Neural crest cell (in vitro differentiated cells): ENCODE data around the gene ZMIZ1. TPM values are rescaled to one million over a fixed set of nuclear protein-coding genes. Genes with fewer than 3 reads are reported as not detected.

Experiments used
- DNase-seq: peaks from one replicate; pipeline ENCODE4 v3.0.0; 2021; ENCODE audit warnings: low read depth, mixed read lengths, low spot score
- H3K27ac Mint-ChIP-seq: one replicate; pipeline ENCODE4 v1.8.0; 2021; ENCODE audit warnings: mild to moderate bottlenecking, mixed read lengths; ENCODE audit not compliant: unreplicated experiment
- H3K27me3 Mint-ChIP-seq: 2 replicates; pipeline ENCODE4 v1.8.0; 2021; ENCODE audit warnings: low read depth, mild to moderate bottlenecking, mixed read lengths
- H3K36me3 Mint-ChIP-seq: 2 replicates; pipeline ENCODE4 v1.8.0; 2021; ENCODE audit warnings: low read depth, mild to moderate bottlenecking, mixed read lengths
- H3K4me1 Mint-ChIP-seq: 2 replicates; pipeline ENCODE4 v1.8.0; 2021; ENCODE audit warnings: mixed read lengths
- H3K4me3 Mint-ChIP-seq: one replicate; pipeline ENCODE4 v1.8.0; 2021; ENCODE audit warnings: mild to moderate bottlenecking, mixed read lengths
- H3K9me3 Mint-ChIP-seq: 2 replicates; pipeline ENCODE4 v1.8.0; 2021; ENCODE audit warnings: mixed read lengths
- CTCF ChIP-seq: fragments of 200-600 bp; sonication (generic); conservative IDR thresholded peaks from 2 replicates; pipeline ENCODE4 v1.5.0; 2021; ENCODE audit warnings: antibody characterized with exemption, mild to moderate bottlenecking
- total RNA-seq: library from RNA; stranded (reverse); gene quantifications from 2 replicates; pipeline ENCODE4 v1.2.1, GENCODE V29; 2021

Gene ZMIZ1
- total RNA-seq, 1 donor from 2014 or later = 92.0 TPM

DNA sequence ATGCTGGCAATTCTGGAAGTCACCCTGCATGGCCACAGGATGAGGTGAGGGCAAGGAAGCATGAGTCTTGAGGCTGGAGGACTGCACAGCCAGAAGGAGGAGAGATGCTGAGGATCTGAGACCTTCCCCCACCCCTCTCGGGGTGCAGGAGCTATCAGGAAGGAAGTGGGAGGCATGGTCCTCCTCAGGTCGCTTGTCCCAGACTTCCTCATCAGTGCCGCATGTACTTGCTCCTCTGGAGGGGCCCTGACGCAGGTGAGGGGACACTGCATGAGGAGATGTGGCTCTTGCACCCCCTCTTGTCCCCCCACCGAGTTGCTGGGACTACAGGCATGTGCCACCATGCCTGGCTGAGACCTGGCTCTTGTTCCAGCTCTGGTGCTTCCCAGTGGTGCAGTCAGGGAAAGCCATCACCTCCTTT lies 5.7 kb upstream of the ZMIZ1 start:
- TF ChIP-seq CTCF = no peak
- no peaks in the 10 kb centered on the region for H3K36me3 Mint-ChIP-seq
- no peak for DNase-seq
- no peak overlapping the region for H3K27ac Mint-ChIP-seq
- peaks cover 47% of the 10 kb centered on the region for H3K4me1 Mint-ChIP-seq
- no peak overlapping the region for H3K4me3 Mint-ChIP-seq
- no peaks in the 10 kb centered on the region for H3K9me3 Mint-ChIP-seq
- peaks cover 5% of the 10 kb centered on the region for H3K27me3 Mint-ChIP-seq

DNA sequence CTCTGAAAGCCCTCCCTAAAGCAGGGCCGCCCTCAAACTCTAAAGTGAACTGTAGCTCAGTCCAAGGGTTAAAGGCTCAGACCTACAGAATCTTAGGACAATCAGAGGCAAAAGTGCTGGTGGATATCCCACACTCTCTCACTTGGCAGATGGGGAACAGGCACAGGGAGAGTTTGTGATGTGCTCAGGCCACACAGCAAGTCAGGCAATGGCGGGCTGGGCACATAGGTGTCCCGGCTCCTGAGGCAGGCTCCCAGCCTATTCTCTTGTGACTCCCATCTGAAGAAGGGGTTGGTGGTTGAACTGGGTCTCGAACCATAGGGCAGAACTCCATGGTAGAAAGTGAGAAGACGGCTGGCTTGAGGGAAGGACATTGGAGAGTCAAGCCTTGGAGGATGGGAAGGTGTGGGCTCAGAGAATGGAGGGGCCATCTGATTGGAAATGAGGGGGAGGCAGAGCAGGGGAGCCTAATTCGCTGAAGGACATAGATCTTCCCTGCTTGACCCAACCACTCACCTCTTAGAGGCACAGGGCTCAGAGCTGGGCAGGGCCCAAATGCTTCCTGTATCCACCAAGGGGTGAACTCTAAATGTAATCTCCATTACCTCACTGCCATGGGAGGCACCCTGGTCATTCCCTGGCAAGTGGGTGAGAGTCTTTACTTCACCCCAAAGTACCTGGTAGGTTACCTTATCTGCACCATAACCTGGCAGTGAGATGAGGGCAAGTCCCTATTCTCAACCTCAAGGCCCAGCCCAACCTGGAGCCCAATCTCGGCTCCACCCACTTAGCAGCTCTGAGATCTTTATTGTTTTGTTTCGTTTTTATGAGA lies 4.9 kb upstream of the ZMIZ1 start:
- no peaks in the 10 kb centered on the region for H3K36me3 Mint-ChIP-seq
- no peak overlapping the region for H3K27ac Mint-ChIP-seq
- no peak for TF ChIP-seq CTCF
- H3K4me3 Mint-ChIP-seq = peak overlapping the region; percentile 52
- H3K27me3 Mint-ChIP-seq = peaks cover 5% of the 10 kb centered on the region
- peaks cover 50% of the 10 kb centered on the region for H3K4me1 Mint-ChIP-seq
- no peaks in the 10 kb centered on the region for H3K9me3 Mint-ChIP-seq
- DNase-seq = no peak

DNA sequence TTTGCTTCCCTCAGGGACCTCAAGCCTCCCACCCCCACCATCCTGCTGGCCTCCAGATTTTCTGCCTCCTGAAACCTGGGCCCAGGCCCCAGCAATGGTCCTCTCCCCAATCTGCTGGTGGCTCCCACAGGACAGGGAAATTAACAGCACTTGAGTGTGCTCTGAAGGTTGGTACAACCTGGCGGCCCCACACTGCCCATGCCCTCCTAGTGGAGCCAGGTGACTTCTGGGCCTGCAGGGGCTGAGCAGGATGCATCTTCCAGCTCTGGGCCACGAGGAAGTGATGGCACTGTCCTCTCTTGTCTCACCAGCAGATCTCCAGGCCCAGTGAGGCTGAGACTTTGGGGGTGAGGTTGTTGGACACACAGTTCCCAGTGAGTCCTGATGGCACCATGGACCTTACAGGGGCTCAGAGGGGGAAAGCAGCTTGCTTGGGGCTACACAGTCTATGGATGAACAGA lies 3.6 kb upstream of the ZMIZ1 start:
- H3K9me3 Mint-ChIP-seq = no peaks in the 10 kb centered on the region
- H3K4me1 Mint-ChIP-seq = peaks cover 43% of the 10 kb centered on the region
- DNase-seq = no peak
- H3K36me3 Mint-ChIP-seq = no peaks in the 10 kb centered on the region
- no peak for TF ChIP-seq CTCF
- H3K27ac Mint-ChIP-seq = peak overlapping the region; percentile 57
- H3K27me3 Mint-ChIP-seq = peaks cover 5% of the 10 kb centered on the region
- H3K4me3 Mint-ChIP-seq = peak overlapping the region; percentile 80

DNA sequence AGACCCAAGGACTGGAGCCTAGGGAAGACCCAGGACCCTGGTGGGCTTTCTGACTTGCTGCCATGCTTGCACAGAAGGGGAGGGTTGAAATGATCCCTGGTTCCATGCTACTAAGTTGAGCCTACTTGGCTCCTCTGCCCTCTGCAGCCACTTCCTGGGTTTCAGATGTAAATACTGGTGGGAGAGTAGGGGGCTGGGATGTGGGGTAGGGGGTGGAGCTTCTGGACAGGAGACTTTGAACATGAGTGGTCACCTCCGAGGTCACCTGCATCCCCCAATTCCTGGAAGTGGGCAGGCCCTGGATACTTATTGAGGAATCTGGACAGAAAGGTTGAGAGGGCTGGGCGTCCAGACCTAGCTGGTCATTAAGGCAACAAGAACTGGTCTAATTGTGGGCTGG lies 2.9 kb upstream of the ZMIZ1 start:
- Mint-ChIP-seq H3K9me3 (no peaks in the 10 kb centered on the region), H3K27me3 (peaks cover 5% of the 10 kb centered on the region), H3K4me1 (peaks cover 37% of the 10 kb centered on the region), H3K36me3 (no peaks in the 10 kb centered on the region), H3K4me3 (peak overlapping the region; percentile 80), H3K27ac (no peak overlapping the region)
- TF ChIP-seq CTCF = no peak
- DNase-seq = no peak

GRCh38 chr10:79066411-79067240 lies 2.1 kb upstream of the ZMIZ1 start:
- DNase-seq = peak; percentile 20
- peak overlapping the region; percentile 91 for H3K27ac Mint-ChIP-seq
- TF ChIP-seq CTCF = peak; percentile 40
- no peaks in the 10 kb centered on the region for H3K9me3 Mint-ChIP-seq
- H3K36me3 Mint-ChIP-seq = no peaks in the 10 kb centered on the region
- H3K4me3 Mint-ChIP-seq = peak overlapping the region; percentile 80
- peaks cover 37% of the 10 kb centered on the region for H3K4me1 Mint-ChIP-seq
- H3K27me3 Mint-ChIP-seq = peaks cover 5% of the 10 kb centered on the region
